Testis (tissue), 2 donors: ENCODE data around the gene AUH.

Experiments used
- CTCF ChIP-seq, 3 experiments: fragments of 450-650 bp in 2 of 3; fragments of 200-600 bp in 1 of 3; sonication (generic) in 1 of 3; IDR thresholded peaks; one replicate each; pipeline ENCODE4 v1.5.1; 2016 to 2019; ENCODE audit warnings: antibody characterized with exemption in 3 of 3, mild to moderate bottlenecking in 2 of 3, moderate library complexity in 1 of 3
- POLR2A ChIP-seq: fragments of 450-650 bp; IDR thresholded peaks from one replicate; pipeline ENCODE4 v1.6.1; 2017; ENCODE audit warnings: antibody characterized with exemption, mild to moderate bottlenecking, moderate library complexity

- TF ChIP-seq CTCF (IDR thresholded peaks at IDR 0.05) (no peak), POLR2A (no peak)
Measured at GRCh38 chr9:91181541-91181940, 180.2 kb downstream of the AUH start.
